KOPT-K1 (cell line): ENCODE results near the gene MTMR2.

Source experiments
- H3K27ac ChIP-seq: fragments of 200-600 bp; sonication (generic); 2 replicates; pipeline ENCODE4 v1.5.1; 2016; ENCODE audit warnings: antibody characterized with exemption, mild to moderate bottlenecking, low read depth, low read length; ENCODE audit not compliant: poor library complexity, severe bottlenecking
- H3K36me3 ChIP-seq: fragments of 200-600 bp; sonication (generic); 2 replicates; pipeline ENCODE4 v1.5.1; 2017; ENCODE audit warnings: antibody characterized with exemption, mild to moderate bottlenecking, low read length, moderate library complexity; ENCODE audit not compliant: insufficient read depth
- H3K9me3 ChIP-seq: fragments of 200-600 bp; sonication (generic); 2 replicates; pipeline ENCODE4 v1.5.1; 2017; ENCODE audit warnings: antibody characterized with exemption, low read length, mild to moderate bottlenecking; ENCODE audit not compliant: insufficient read depth, poor library complexity, severe bottlenecking

MTMR2 gene

DNA sequence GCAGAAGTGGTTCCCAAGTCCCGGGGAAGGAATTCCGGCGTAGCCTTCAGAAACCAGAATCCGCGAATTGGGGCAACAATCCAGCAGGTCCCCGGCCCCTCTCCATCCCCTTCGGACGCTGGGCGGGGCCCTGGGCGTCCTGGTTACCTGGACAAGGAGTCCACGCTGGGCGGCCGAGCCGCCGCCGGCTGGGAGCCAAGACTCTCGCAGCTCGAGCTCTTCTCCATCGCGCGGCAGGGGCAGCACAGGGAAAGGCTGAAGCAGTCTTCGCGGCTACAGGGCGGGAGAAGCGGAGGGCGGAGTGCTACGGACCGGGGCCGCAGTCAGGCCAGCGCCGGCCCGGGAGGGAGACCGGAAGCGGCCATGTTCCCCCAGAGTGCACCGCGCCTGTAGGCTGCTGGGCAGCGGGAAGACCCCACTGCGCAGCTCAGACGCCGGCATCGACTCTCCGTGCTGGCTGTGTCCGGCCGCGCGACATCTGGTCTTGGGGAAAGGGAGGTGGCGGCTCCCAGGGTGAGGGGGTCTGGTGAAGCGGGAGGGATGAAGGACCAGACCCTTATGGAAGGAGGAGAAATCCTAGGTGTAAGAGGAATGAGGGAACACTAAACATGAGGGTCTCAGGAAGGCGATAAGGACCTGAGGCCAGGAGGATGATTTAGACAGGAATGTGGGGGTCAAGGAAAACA, at the start of gene MTMR2:
Gene MTMR2, minus strand, starts transcription at position 380 of the 686 bp plus-strand sequence. Its CDS starts 153 bp downstream, at position 227.
- no peaks in the 10 kb centered on the region for H3K36me3 ChIP-seq
- H3K27ac ChIP-seq = peak within 1 kb of the TSS; percentile 66
- H3K9me3 ChIP-seq = no peaks in the 10 kb centered on the region

DNA sequence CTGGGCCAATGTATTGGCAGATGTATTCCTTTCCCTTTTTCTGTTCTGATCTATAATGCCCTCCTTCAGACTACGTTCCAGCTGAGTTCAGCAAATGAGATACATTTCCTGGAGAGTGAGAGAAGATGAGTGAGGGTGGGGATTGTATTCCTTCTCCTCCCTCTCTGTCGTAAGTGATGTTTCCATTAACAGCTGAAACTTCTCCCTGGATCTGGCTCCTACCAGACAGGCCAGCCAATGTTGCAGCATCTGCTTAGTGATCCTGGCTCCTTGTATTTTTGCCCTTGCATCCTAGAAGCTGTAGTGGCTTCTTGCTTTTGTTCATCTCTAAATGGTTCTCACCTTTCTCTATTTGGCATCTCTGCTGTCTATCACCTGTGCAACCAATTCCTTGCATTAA, 48.2 kb upstream of the MTMR2 start:
- Histone ChIP-seq H3K27ac (no peak overlapping the region), H3K9me3 (no peaks in the 10 kb centered on the region), H3K36me3 (no peaks in the 10 kb centered on the region)

DNA sequence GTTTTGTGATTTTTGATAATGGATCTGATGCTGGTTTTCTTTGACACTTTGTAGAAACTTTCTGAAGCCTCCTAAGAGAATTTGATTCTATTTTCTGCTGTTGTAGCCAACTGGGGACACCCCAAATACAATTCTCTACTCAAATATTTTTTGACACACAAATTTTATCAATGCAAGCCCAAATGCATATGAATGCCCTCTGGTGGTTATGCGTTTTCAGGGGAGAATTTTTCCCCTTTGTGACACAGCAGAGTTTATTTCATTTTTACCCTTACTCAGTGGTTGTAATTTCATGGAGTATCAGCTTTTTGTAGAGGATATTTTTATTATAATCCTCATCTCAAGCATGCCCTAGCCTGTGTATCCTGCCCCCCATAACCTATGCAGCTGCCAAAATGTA, 44.7 kb upstream of the MTMR2 start:
- no peaks in the 10 kb centered on the region for H3K36me3 ChIP-seq
- H3K27ac ChIP-seq = no peak overlapping the region
- H3K9me3 ChIP-seq = no peaks in the 10 kb centered on the region

DNA sequence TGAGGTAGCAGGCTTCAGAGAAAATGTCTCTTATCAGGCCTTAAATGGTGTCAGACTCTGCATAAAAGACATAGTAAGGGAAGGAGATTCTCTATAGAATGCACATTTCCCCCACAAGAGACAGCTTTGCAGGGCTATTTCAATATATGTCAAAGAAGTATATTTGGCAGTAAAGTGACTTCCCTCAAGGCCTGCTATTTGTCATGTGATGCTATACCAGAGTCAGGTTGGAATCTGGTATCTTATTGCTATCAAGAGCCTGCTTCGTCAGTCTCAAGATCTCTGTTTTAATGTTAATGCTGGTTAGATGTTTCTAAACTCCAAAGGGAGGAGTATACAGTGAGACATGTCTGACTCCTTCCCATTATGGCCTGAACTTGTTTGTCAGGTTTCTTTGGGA, 40.4 kb upstream of the MTMR2 start:
- Histone ChIP-seq H3K36me3 (no peaks in the 10 kb centered on the region), H3K9me3 (no peaks in the 10 kb centered on the region), H3K27ac (no peak overlapping the region)

DNA sequence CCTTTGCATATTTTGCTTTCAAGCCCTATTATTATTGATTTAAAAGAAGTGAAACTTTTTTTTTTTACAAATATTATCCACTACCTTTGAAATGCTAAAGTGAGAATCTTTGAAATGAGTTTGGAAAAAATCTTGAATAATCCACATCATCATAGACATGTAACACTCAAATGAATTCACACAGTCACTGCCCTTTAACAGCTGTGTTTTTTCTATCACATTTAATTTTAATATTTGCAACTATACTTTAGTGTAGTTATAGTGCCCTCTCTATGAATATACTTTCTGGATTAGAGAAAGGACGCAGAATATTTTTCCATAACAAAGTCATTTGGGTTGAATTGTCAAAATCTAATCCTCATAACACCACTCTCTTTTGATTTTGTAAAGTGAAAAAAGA, 37.9 kb upstream of the MTMR2 start:
- Histone ChIP-seq H3K36me3 (no peaks in the 10 kb centered on the region), H3K27ac (no peak overlapping the region), H3K9me3 (no peaks in the 10 kb centered on the region)

DNA sequence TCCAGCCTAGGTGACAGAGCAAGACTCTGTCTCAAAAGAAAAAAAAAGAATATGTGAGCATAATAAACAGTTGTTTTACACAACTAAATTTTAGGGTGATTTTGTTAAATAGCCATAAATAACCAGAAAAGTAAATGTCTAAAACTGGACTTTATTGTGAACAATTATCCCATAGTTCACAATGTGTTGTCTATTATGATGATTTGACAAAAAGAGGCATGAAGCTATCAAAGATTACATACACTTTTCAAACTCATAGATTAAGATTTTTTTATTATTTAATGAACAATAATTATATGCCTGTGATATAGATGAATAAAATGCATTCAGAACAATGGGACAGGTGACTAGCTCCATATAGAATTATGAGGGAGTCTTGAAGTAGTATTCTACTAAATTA, 27.0 kb upstream of the MTMR2 start:
- Histone ChIP-seq H3K36me3 (no peaks in the 10 kb centered on the region), H3K27ac (no peak overlapping the region), H3K9me3 (peaks cover 23% of the 10 kb centered on the region)

DNA sequence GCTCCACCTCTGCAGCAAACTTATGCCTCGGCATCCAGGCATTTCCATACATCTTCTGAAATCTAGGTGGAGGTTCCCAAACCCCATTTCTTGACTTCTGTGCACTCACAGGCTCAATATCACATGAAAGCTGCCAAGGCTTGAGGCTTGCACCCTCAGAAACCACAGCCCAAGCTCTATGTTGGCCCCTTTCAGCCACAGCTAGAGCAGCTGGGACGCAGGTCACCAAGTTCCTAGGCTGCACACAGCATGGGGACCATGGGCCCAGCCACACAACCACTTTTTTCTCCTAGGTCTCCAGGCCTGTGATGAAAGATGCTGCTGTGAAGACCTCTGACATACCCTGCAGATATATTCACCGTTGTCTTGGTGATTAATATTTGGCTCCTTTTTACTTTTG, 24.7 kb upstream of the MTMR2 start:
- H3K9me3 ChIP-seq = peaks cover 46% of the 10 kb centered on the region
- no peaks in the 10 kb centered on the region for H3K36me3 ChIP-seq
- H3K27ac ChIP-seq = no peak overlapping the region

DNA sequence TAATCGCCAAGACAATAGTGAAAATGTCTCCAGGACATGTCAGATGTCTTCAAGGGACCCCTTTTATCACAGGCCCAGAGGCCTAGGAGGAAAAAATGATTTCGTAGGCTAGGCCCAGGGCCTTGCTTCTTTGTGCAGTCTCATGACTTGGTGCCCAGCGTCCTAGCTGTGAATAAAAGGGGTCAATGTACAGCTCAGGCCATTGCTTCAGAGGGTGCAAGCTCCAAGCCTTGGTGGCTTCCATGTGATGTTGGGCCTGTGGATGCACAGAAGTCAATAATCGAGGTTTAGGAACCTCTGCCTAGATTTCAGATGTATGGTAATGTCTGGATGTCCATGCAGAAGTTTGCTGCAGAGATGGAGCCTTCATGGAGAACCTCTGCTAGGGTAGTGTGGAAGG, 20.7 kb upstream of the MTMR2 start:
- H3K36me3 ChIP-seq = no peaks in the 10 kb centered on the region
- H3K9me3 ChIP-seq = peaks cover 52% of the 10 kb centered on the region
- H3K27ac ChIP-seq = no peak overlapping the region

DNA sequence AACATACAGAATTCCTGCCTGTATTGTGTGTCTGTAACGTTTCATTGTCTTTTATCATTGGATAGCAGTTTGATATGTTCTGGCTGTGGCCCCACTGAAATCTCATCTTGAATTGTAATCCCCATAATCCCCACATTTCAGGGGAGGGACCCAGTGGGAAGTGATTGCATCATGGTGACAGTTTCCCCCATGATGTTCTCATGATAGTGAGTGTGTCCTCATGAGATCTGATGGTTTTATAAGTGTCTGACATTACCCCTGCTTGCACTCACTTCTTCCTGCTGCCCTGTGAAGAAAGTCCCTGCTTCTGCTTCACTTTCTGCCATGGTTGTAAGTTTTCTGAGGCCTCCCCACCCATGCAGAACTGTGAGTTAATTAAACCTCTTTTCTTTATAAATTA, 19.6 kb upstream of the MTMR2 start:
- peaks cover 47% of the 10 kb centered on the region for H3K9me3 ChIP-seq
- no peak overlapping the region for H3K27ac ChIP-seq
- no peaks in the 10 kb centered on the region for H3K36me3 ChIP-seq

DNA sequence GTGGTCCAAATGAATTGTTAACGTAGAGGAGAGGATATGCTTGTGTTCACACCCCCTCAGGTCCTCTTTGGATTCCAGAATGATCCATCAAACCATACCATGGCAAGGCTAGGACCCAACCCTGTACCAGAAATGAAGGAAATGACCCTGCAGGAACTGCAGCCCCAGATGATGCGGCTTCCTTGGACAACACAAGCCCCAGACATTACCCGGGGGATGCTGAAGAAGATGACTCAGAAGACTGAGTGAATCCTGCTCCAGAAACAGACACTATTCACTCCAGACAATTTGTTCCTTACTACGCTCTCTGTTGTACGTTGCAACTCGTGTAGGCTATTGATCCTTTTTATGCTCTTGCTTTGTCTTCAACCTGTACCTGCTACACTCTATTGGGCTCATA, 15.2 kb upstream of the MTMR2 start:
- Histone ChIP-seq H3K9me3 (peaks cover 10% of the 10 kb centered on the region), H3K36me3 (no peaks in the 10 kb centered on the region), H3K27ac (no peak overlapping the region)

DNA sequence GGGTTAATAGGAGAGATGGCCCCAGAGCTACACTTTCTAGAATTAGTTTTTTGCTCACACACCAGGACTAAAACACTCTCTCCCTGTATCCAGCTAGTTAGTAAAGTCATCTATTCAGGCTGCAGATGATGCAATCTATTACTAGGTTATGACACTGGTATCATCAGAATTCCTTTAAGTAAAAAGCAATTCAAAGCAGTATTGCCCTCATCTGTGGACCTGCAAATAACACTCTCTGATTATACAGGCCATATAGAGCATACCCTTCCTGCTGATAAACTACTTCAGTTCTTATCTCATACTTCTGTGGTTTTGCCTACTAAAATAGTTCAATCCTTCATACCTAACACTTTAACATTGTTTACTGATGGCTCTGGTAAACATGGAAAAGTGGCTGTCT, 13.5 kb upstream of the MTMR2 start:
- Histone ChIP-seq H3K36me3 (no peaks in the 10 kb centered on the region), H3K9me3 (no peaks in the 10 kb centered on the region), H3K27ac (no peak overlapping the region)

DNA sequence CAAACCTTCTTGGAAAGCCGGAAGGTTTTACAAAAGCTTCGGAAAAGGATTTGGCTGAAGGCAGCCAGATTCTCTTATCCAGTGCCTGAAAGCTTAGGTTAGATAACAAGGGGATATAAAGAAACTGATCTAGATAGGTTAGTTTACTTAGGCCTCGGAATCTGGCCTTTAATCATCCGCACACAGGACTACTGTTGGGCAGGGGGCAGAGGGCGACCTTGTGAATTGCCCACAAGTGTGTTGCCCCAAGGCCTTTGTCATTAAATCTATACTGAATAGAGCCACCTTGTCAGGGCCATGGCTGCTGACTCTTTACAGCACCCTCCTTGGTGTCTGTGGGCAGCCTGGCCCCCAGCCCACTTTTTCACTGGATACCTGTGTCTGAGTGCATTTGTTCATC, 9.7 kb upstream of the MTMR2 start:
- no peaks in the 10 kb centered on the region for H3K36me3 ChIP-seq
- no peak overlapping the region for H3K27ac ChIP-seq
- peaks cover 10% of the 10 kb centered on the region for H3K9me3 ChIP-seq

DNA sequence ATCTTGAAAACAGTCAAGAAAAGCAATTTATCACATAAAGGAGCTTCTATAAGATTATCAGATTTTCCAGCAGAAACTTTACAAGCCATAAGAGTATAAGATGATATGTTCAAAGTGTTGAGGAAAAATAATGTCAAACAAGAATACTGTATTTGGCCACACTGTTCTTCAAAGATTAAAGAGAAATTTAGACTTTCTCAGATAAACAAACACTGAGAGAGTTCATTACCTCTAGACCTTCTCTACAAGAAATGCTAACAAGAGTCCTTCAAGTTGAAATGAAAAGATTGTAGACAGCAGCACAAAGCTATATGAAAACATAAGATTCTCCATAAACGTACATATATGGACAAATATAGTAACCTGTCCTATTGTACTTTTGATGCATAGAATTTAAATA, 8.0 kb upstream of the MTMR2 start:
- Histone ChIP-seq H3K36me3 (no peaks in the 10 kb centered on the region), H3K9me3 (peaks cover 10% of the 10 kb centered on the region)

DNA sequence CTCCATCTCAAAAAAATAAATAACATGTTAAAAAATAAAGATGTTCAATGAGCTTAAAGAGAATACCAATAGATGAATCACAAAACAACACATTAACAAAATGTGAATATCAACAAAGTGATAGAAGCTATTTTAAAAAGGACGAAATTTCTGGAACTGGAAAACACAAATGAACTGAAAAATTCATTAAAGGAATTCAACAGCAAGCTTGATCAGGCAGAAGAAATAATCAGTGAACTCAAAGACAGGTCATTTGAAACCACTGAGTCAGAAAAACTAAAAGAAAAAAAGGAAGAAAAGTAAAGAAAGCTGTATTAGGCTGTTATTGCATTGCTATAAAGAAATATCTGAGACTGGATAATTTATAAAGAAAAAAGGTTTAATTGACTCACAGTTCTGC, 7.0 kb upstream of the MTMR2 start:
- Histone ChIP-seq H3K27ac (no peak overlapping the region), H3K9me3 (peaks cover 10% of the 10 kb centered on the region), H3K36me3 (no peaks in the 10 kb centered on the region)

More for the DNA sequence above, 8.0 kb upstream of the MTMR2 start:
- no peak overlapping the region for H3K27ac ChIP-seq

DNA sequence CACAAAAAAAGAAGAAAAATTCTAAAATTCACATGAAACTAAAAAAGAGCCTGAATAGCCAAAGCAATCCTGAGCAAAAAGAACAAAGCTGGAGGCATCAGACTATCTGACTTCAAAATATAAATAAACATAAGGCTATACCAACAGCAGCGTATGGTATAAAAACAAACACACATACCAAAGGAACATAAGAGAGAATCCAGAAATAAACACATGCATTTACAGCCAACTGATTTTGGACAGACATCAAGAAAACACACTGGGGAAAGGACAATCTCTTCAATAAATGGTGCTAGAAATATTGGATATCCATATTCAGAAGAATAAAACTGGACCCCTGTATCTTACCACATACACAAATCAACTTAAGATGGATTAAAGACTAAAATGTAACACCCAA, 2.8 kb upstream of the MTMR2 start:
- Histone ChIP-seq H3K36me3 (no peaks in the 10 kb centered on the region), H3K9me3 (peaks cover 8% of the 10 kb centered on the region), H3K27ac (no peak overlapping the region)

DNA sequence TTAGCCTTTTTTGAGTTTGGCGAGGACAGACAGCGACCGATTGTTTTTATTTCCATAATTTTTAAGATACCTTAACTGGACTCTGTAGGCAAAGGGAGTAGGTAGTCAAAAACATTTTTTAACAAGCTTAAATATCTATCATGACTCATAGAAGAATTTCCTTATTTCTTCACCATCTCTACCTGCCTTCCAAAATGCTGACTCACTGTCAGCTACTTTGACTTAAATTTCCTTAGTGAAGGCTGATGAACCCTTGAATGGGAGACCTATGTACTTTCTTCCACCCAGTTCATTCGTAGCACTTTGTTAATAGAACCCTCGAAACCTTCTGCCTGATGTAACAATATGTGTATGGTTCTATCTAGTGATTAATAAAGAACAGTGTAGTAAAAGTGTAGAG, 1.1 kb upstream of the MTMR2 start:
- Histone ChIP-seq H3K27ac (no peak overlapping the region), H3K9me3 (no peaks in the 10 kb centered on the region), H3K36me3 (no peaks in the 10 kb centered on the region)
